A549 (cell line): ENCODE measurements around the gene PLPPR3.

ENCODE experiments used
- KDM5A ChIP-seq: fragments of 200-600 bp; sonication (generic); IDR thresholded peaks from 2 replicates; pipeline ENCODE4 v1.6.1; 2016; ENCODE audit warnings: antibody characterized with exemption, mild to moderate bottlenecking
- RARB ChIP-seq: fragments of 250-450 bp; sonication (Bioruptor Pico); IDR thresholded peaks from 2 replicates; pipeline ENCODE4 v1.8.0; 2021; ENCODE audit warnings: mild to moderate bottlenecking, moderate library complexity

DNA sequence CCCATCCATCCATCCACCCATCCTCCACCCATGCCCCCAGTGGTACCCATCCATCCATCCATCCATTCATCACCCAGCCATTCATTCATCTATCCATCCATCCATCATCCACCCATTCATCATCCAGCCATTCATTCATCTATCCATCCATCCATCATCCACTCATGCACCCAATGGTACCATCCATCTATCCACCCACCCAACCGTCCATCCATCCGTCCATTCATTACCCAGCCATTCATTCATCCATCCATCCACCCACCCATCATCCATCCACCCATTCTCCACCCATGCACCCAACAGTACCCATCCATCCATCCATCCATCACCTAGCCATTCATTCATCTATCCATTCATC, 5.3 kb downstream of the PLPPR3 start:
- TF ChIP-seq RARB (CRISPR knock-in tag) (no peak), KDM5A (no peak)
